Measurements from ENCODE around the gene BIVM.

GRCh38 chr13:102763741-102764140, 35.2 kb upstream of the BIVM start:
- TF ChIP-seq CTCF (IDR thresholded peaks at IDR 0.05) (no peak), JUN (IDR thresholded peaks at IDR 0.05) (no peak)

Measured in A549 (cell line).